ENCODE results near the gene FZR1. TPM values are rescaled to one million over a fixed set of nuclear protein-coding genes. Genes with fewer than 3 reads are reported as not detected.

Gene FZR1
- total and polyA plus RNA-seq, 2 of the 13 experiments (the other 11 are each of a cell fraction or from before 2014, with no cell fraction given), result 29.0 to 30.8 TPM

GRCh38 chr19:3500429-3501101 lies 5.5 kb upstream of the FZR1 start, which contains the start of gene DOHH (continued):
- TF ChIP-seq RARA (CRISPR knock-in tag; IDR thresholded peaks at IDR 0.05), result peak; percentile 30; the same call in 1 of the 2 replicates
- no peak for TF ChIP-seq ZNF318 (CRISPR knock-in tag; IDR thresholded peaks at IDR 0.05)
- no peak; the same call in 1 of the 2 replicates for TF ChIP-seq TEAD2 (CRISPR knock-in tag; IDR thresholded peaks at IDR 0.05)
- TF ChIP-seq FOSL1 (CRISPR knock-in tag; IDR thresholded peaks at IDR 0.05; ENCODE audit: borderline replicate concordance), result no peak
- TF ChIP-seq PAXIP1 (CRISPR knock-in tag; conservative IDR thresholded peaks at IDR 0.05), result peak; percentile 58
- peak in 1 of 2 experiments; percentile 78; a peak in 2 of 4 replicates for TF ChIP-seq KLF16 (CRISPR knock-in tag; IDR thresholded peaks at IDR 0.05)
- TF ChIP-seq NR3C1 (CRISPR knock-in tag; IDR thresholded peaks at IDR 0.05), result no peak
- TF ChIP-seq DPF2 (CRISPR knock-in tag; IDR thresholded peaks at IDR 0.05; ENCODE audit: borderline replicate concordance, low read depth), result no peak
- TF ChIP-seq NCOR1 (IDR thresholded peaks at IDR 0.05; ENCODE audit: borderline replicate concordance, low read length), result no peak
- no peak for TF ChIP-seq KDM6A (CRISPR knock-in tag; IDR thresholded peaks at IDR 0.05; ENCODE audit: low read depth)
- peak; percentile 90 for TF ChIP-seq ZGPAT (CRISPR knock-in tag; IDR thresholded peaks at IDR 0.05)
- TF ChIP-seq ASH2L (IDR thresholded peaks at IDR 0.05; ENCODE audit: insufficient read length, low read depth, low read length), result peak; percentile 95
- TF ChIP-seq BHLHE40 (IDR thresholded peaks at IDR 0.05; ENCODE audit: low read length), result peak; percentile 98
- no peak for TF ChIP-seq TCF7 (IDR thresholded peaks at IDR 0.05; ENCODE audit: low read depth)
- no peak for TF ChIP-seq HNF4A (CRISPR knock-in tag; IDR thresholded peaks at IDR 0.05)

Measured in HepG2 (cell line).